HG03066 (cell line): ENCODE results near the gene SLC31A1.

Source experiments
- ATAC-seq: cut with Tn5 transposase; IDR thresholded peaks from one replicate; pipeline ENCODE4 v1.9.1; 2021; ENCODE audit warnings: low read depth; ENCODE audit not compliant: unreplicated experiment

SLC31A1 gene

GRCh38 chr9:113221003-113221799, at the start of gene SLC31A1, which contains the start of gene FKBP15:
TSS of gene SLC31A1 (plus strand) at chr9:113221544. CDS start at chr9:113256149, 34,605 bp downstream.
TSS of gene FKBP15 (minus strand) at chr9:113221277. CDS start at chr9:113221243, 34 bp downstream.
- peak; percentile 72 for ATAC-seq

GRCh38 chr9:113173341-113173740, 48.0 kb upstream of the SLC31A1 start:
- ATAC-seq = no peak

- no peak for ATAC-seq
Observed at GRCh38 chr9:113176803-113177202, 44.5 kb upstream of the SLC31A1 start.

- no peak for ATAC-seq
Observed at GRCh38 chr9:113177251-113177650, 44.1 kb upstream of the SLC31A1 start.

- no peak for ATAC-seq
Observed at GRCh38 chr9:113178087-113178486, 43.3 kb upstream of the SLC31A1 start.

GRCh38 chr9:113179839-113180238, 41.5 kb upstream of the SLC31A1 start:
- no peak for ATAC-seq

- no peak for ATAC-seq
Observed at GRCh38 chr9:113181165-113181564, 40.2 kb upstream of the SLC31A1 start.

GRCh38 chr9:113183956-113184488, 37.3 kb upstream of the SLC31A1 start:
- ATAC-seq = no peak

- no peak for ATAC-seq
Observed at GRCh38 chr9:113184539-113184938, 36.8 kb upstream of the SLC31A1 start.

GRCh38 chr9:113185271-113185670, 36.1 kb upstream of the SLC31A1 start:
- no peak for ATAC-seq

GRCh38 chr9:113186137-113186755, 35.1 kb upstream of the SLC31A1 start:
- ATAC-seq = no peak

GRCh38 chr9:113187929-113188595, 33.3 kb upstream of the SLC31A1 start:
- ATAC-seq = no peak

- ATAC-seq = no peak
Observed at GRCh38 chr9:113192455-113192854, 28.9 kb upstream of the SLC31A1 start.

- no peak for ATAC-seq
Observed at GRCh38 chr9:113199683-113200329, 21.5 kb upstream of the SLC31A1 start.

- ATAC-seq = no peak
Observed at GRCh38 chr9:113205432-113205831, 15.9 kb upstream of the SLC31A1 start.

GRCh38 chr9:113205861-113206260, 15.5 kb upstream of the SLC31A1 start:
- ATAC-seq = no peak

- no peak for ATAC-seq
Observed at GRCh38 chr9:113210815-113211214, 10.5 kb upstream of the SLC31A1 start.

GRCh38 chr9:113215132-113215531, 6.2 kb upstream of the SLC31A1 start:
- ATAC-seq = no peak

- no peak for ATAC-seq
Observed at GRCh38 chr9:113216406-113216805, 4.9 kb upstream of the SLC31A1 start.

GRCh38 chr9:113219186-113219936, 2.0 kb upstream of the SLC31A1 start:
- peak; percentile 36 for ATAC-seq
